Fibroblast of lung (primary cell): ENCODE measurements around the gene HAPSTR1. TPM values are rescaled to one million over a fixed set of nuclear protein-coding genes. Genes with fewer than 3 reads are reported as not detected.

Experiments used
- DNase-seq, 2 donors: peaks; one replicate each; pipeline versions ENCODE4 v3.0.0 to v3.0.0-alpha.2; 2010; ENCODE audit warnings: low read depth in 2 of 2
- H2AFZ ChIP-seq: 2 replicates; pipeline ENCODE4 v1.5.1; 2012; ENCODE audit warnings: low read length, control low read depth, inconsistent platforms
- H3K27ac ChIP-seq: 2 replicates; pipeline ENCODE4 v1.5.1; 2011; ENCODE audit warnings: low read length, control low read depth; ENCODE audit not compliant: insufficient read depth
- H3K27me3 ChIP-seq: 2 replicates; pipeline ENCODE4 v1.5.1; 2011; ENCODE audit warnings: mild to moderate bottlenecking, low read length; ENCODE audit not compliant: control insufficient read depth, insufficient read depth
- H3K36me3 ChIP-seq: 2 replicates; pipeline ENCODE4 v1.5.1; 2011; ENCODE audit warnings: low read length; ENCODE audit not compliant: control insufficient read depth, insufficient read depth
- H3K4me1 ChIP-seq: 2 replicates; pipeline ENCODE4 v1.5.1; 2011; ENCODE audit warnings: low read length; ENCODE audit not compliant: control insufficient read depth, insufficient read depth; ENCODE audit errors: extremely low read depth
- H3K4me2 ChIP-seq: 2 replicates; pipeline ENCODE4 v1.5.1; 2011; ENCODE audit warnings: low read length, control low read depth; ENCODE audit not compliant: insufficient read depth; ENCODE audit errors: extremely low read depth
- H3K4me3 ChIP-seq, 4 experiments: fragments of 200-600 bp in 1 of 4; sonication (generic) in 1 of 4; replicated peaks in 1 of 4; 2 replicates each; pipeline ENCODE4 v1.5.1; 2011 to 2016; ENCODE audit warnings: low read length in 4 of 4, low read depth in 3 of 4, mild to moderate bottlenecking in 3 of 4, control low read depth in 2 of 4, inconsistent platforms in 1 of 4, mixed read lengths in 1 of 4; ENCODE audit not compliant: insufficient read depth in 1 of 4; ENCODE audit errors: control extremely low read depth in 1 of 4
- H3K79me2 ChIP-seq: 2 replicates; pipeline ENCODE4 v1.5.1; 2012; ENCODE audit warnings: mild to moderate bottlenecking, low read length, inconsistent platforms; ENCODE audit not compliant: control insufficient read depth, insufficient read depth
- H3K9ac ChIP-seq: 2 replicates; pipeline ENCODE4 v1.5.1; 2011; ENCODE audit warnings: mild to moderate bottlenecking, low read length, control low read depth; ENCODE audit not compliant: insufficient read depth
- H3K9me3 ChIP-seq: 2 replicates; pipeline ENCODE4 v1.5.1; 2012; ENCODE audit warnings: low read depth, low read length; ENCODE audit not compliant: control insufficient read depth, insufficient read depth
- H4K20me1 ChIP-seq: 2 replicates; pipeline ENCODE4 v1.5.1; 2011; ENCODE audit warnings: low read length; ENCODE audit not compliant: control insufficient read depth, insufficient read depth; ENCODE audit errors: extremely low read depth
- EZH2 ChIP-seq: IDR thresholded peaks from 2 replicates; pipeline ENCODE4 v1.5.1; 2012; ENCODE audit warnings: low read length, control low read depth, mild to moderate bottlenecking; ENCODE audit errors: missing control alignments
- polyA plus RNA-seq, 2 donors: library from polyadenylated mRNA; depleted of rRNA in 1 of 2; stranded (reverse) in 1 of 2; unstranded in 1 of 2; fragments of >200 nt; gene quantifications; 2 replicates each; pipeline ENCODE4 v1.2.1, GENCODE V29; 2011 to 2012; ENCODE audit warnings: missing spikeins in 1 of 2
- total RNA-seq: library from RNA; depleted of rRNA; stranded (reverse); fragments of >200 nt; gene quantifications from 2 replicates; pipeline ENCODE4 v1.2.1, GENCODE V29; 2014
- TF ChIP-seq, protein P1 (sequence below), 2 donors: IDR thresholded peaks in 1 of 2; conservative IDR thresholded peaks in 1 of 2; 1 replicate in 1 of 2; 2 replicates in 1 of 2; pipeline ENCODE4 v1.5.1; 2011 to 2012; ENCODE audit warnings: low read length in 2 of 2, control low read depth in 1 of 2, inconsistent platforms in 1 of 2, low read depth in 1 of 2, mild to moderate bottlenecking in 1 of 2

Gene HAPSTR1
- total and polyA plus RNA-seq, 2 donors (not counting 1 experiment from before 2014, with no cell fraction given): 37.5 to 57.3 TPM

DNA sequence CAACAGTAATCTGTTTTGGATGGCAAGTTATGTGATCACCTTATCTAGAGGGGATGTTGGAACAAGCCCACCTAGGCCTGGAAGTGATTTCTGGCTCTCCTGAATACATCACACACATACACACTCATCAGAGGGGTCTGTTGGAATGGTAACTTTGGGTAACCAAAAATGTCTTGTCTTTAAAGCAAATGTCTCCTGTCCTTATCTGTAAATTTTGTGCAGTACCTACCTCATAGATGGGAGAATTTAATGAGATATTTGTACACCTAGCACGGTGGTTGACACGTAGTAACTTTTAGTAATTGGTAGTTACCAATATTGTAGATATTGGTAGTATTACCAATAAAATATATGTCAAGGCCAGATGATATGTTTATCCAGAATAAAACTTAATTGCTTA lies 24.7 kb downstream of the HAPSTR1 start:
- Histone ChIP-seq H3K4me2 (no peak overlapping the region), H3K4me3 (no peak overlapping the region), H4K20me1 (no peaks in the 10 kb centered on the region), H3K9me3 (no peaks in the 10 kb centered on the region), H3K4me1 (peaks cover 14% of the 10 kb centered on the region), H3K9ac (no peak overlapping the region), H3K79me2 (peaks cover 86% of the 10 kb centered on the region), H3K36me3 (no peaks in the 10 kb centered on the region), H3K27me3 (no peaks in the 10 kb centered on the region), H3K27ac (no peak overlapping the region), H2AFZ (no peak overlapping the region)
- DNase-seq: no peak
- TF ChIP-seq, protein P1, sequence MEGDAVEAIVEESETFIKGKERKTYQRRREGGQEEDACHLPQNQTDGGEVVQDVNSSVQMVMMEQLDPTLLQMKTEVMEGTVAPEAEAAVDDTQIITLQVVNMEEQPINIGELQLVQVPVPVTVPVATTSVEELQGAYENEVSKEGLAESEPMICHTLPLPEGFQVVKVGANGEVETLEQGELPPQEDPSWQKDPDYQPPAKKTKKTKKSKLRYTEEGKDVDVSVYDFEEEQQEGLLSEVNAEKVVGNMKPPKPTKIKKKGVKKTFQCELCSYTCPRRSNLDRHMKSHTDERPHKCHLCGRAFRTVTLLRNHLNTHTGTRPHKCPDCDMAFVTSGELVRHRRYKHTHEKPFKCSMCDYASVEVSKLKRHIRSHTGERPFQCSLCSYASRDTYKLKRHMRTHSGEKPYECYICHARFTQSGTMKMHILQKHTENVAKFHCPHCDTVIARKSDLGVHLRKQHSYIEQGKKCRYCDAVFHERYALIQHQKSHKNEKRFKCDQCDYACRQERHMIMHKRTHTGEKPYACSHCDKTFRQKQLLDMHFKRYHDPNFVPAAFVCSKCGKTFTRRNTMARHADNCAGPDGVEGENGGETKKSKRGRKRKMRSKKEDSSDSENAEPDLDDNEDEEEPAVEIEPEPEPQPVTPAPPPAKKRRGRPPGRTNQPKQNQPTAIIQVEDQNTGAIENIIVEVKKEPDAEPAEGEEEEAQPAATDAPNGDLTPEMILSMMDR (conservative IDR thresholded peaks at IDR 0.05 in 1 of 2, IDR thresholded peaks at IDR 0.05 in 1 of 2; ENCODE audit: low read depth in 1 of 2, low read length in 2 of 2): no peak
- TF ChIP-seq EZH2: no peak

GRCh38 chr16:9118170-9118569 lies 26.7 kb downstream of the HAPSTR1 start:
- Histone ChIP-seq H3K9me3 (no peaks in the 10 kb centered on the region), H2AFZ (no peak overlapping the region), H3K4me2 (no peak overlapping the region), H3K9ac (no peak overlapping the region), H3K36me3 (peaks cover 3% of the 10 kb centered on the region), H3K4me3 (no peak overlapping the region), H3K27ac (no peak overlapping the region), H4K20me1 (no peaks in the 10 kb centered on the region), H3K4me1 (peaks cover 4% of the 10 kb centered on the region), H3K27me3 (no peaks in the 10 kb centered on the region), H3K79me2 (peaks cover 84% of the 10 kb centered on the region)
- peak in 1 of 2 donors; percentile 33 for DNase-seq
- TF ChIP-seq, protein P1 (conservative IDR thresholded peaks at IDR 0.05 in 1 of 2, IDR thresholded peaks at IDR 0.05 in 1 of 2; ENCODE audit: low read depth in 1 of 2, low read length in 2 of 2): no peak
- no peak for TF ChIP-seq EZH2

- H2AFZ ChIP-seq: no peak overlapping the region
- DNase-seq: peak; percentile 92
- peaks cover 7% of the 10 kb centered on the region for H3K4me1 ChIP-seq
- no peak overlapping the region for H3K4me2 ChIP-seq
- no peaks in the 10 kb centered on the region for H3K9me3 ChIP-seq
- H3K79me2 ChIP-seq: peaks cover 76% of the 10 kb centered on the region
- H4K20me1 ChIP-seq: no peaks in the 10 kb centered on the region
- peak overlapping the region; percentile 77 for H3K27ac ChIP-seq
- TF ChIP-seq, protein P1 (conservative IDR thresholded peaks at IDR 0.05 in 1 of 2, IDR thresholded peaks at IDR 0.05 in 1 of 2; ENCODE audit: low read depth in 1 of 2, low read length in 2 of 2): peak; percentile 2 to 12
- TF ChIP-seq EZH2: no peak
- no peak overlapping the region for H3K4me3 ChIP-seq
- no peak overlapping the region for H3K9ac ChIP-seq
- peaks cover 9% of the 10 kb centered on the region for H3K36me3 ChIP-seq
- H3K27me3 ChIP-seq: no peaks in the 10 kb centered on the region
These were observed 28.4 kb downstream of the HAPSTR1 start for GRCh38 chr16:9119795-9120194.
